HCT116 (cell line): Measurements from ENCODE around the gene ACKR1.

ENCODE experiments used
- CEBPB ChIP-seq: IDR thresholded peaks from 2 replicates; pipeline ENCODE4 v1.6.1; 2012; ENCODE audit warnings: low read depth
- CTCF ChIP-seq, 3 experiments: fragments of 200-600 bp in 1 of 3; sonication (generic) in 1 of 3; IDR thresholded peaks in 2 of 3; conservative IDR thresholded peaks in 1 of 3; 2 replicates each; pipeline ENCODE4 v1.5.1; 2012 to 2017; ENCODE audit warnings: low read depth in 2 of 3, low read length in 2 of 3, antibody characterized with exemption in 1 of 3, borderline replicate concordance in 1 of 3, control low read depth in 1 of 3, mild to moderate bottlenecking in 1 of 3, mixed read lengths in 1 of 3, mixed run types in 1 of 3, moderate library complexity in 1 of 3; ENCODE audit not compliant: insufficient read depth in 1 of 3
- JUND ChIP-seq: IDR thresholded peaks from 2 replicates; pipeline ENCODE4 v1.6.1; 2012
- POLR2A ChIP-seq: IDR thresholded peaks from 2 replicates; pipeline ENCODE4 v1.7.0; 2011; ENCODE audit warnings: borderline replicate concordance; ENCODE audit not compliant: insufficient read depth, insufficient read length; ENCODE audit errors: extremely low read depth
- POLR2AphosphoS5 ChIP-seq: IDR thresholded peaks from 2 replicates; pipeline ENCODE4 v1.6.1; 2011; ENCODE audit warnings: mild to moderate bottlenecking, low read depth, low read length, moderate library complexity
- REST ChIP-seq: IDR thresholded peaks from 2 replicates; pipeline ENCODE4 v1.6.1; 2012; ENCODE audit warnings: low read depth
- YY1 ChIP-seq: IDR thresholded peaks from 2 replicates; pipeline ENCODE4 v1.6.1; 2011; ENCODE audit warnings: low read length, low read depth, moderate library complexity, mild to moderate bottlenecking; ENCODE audit not compliant: insufficient replicate concordance; ENCODE audit errors: extremely low read depth

GRCh38 chr1:159200769-159201168 lies 3.9 kb upstream of the ACKR1 start:
- TF ChIP-seq POLR2A (no peak), REST (no peak), JUND (no peak), YY1 (no peak), CEBPB (no peak), POLR2AphosphoS5 (no peak), CTCF (IDR thresholded peaks at IDR 0.05 in 2 of 3, conservative IDR thresholded peaks at IDR 0.05 in 1 of 3; ENCODE audit: borderline replicate concordance in 1 of 3, insufficient read depth in 1 of 3, low read depth in 2 of 3, low read length in 2 of 3) (no peak)
